ENCODE results near the gene TEX12. TPM values are rescaled to one million over a fixed set of nuclear protein-coding genes. Genes with fewer than 3 reads are reported as not detected.

Gene TEX12
- total RNA-seq = 0.22 TPM
- long read RNA-seq = 0 reads

- TF ChIP-seq CTCF (IDR thresholded peaks at IDR 0.05; ENCODE audit: borderline replicate concordance) = no peak
- H3K9me3 ChIP-seq (replicated peaks) = no peaks in the 10 kb centered on the region
- no peaks in the 10 kb centered on the region for H3K4me1 ChIP-seq
- no peak within 1 kb of the TSS for H3K4me3 ChIP-seq
- DNase-seq = no peak
- no peaks in the 10 kb centered on the region for H3K27me3 ChIP-seq (ENCODE audit: low read depth)
- no peak within 1 kb of the TSS for H3K27ac ChIP-seq (replicated peaks)
- intact Hi-C loops (cut with micrococcal nuclease) = no loop called here
- H3K36me3 ChIP-seq = no peaks in the 10 kb centered on the region
These were observed at the start of gene TEX12 for GRCh38 chr11:112167145-112167544. Gene TEX12, plus strand, starts transcription at chr11:112167372. Its CDS starts 1,897 bp downstream, at chr11:112169269.

- no peak overlapping the region for H3K4me3 ChIP-seq
- H3K9me3 ChIP-seq (replicated peaks) = no peaks in the 10 kb centered on the region
- H3K36me3 ChIP-seq = peaks cover 9% of the 10 kb centered on the region
- intact Hi-C loops (cut with micrococcal nuclease) = loop anchor here (10.0 kb wide), 1 partner anchor 57 kb away; the partner anchor contains the start of gene BCO2
- no peak for DNase-seq
- TF ChIP-seq CTCF (IDR thresholded peaks at IDR 0.05; ENCODE audit: borderline replicate concordance) = no peak
- H3K27ac ChIP-seq (replicated peaks) = no peak overlapping the region
- H3K27me3 ChIP-seq (ENCODE audit: low read depth) = no peaks in the 10 kb centered on the region
- H3K4me1 ChIP-seq = peaks cover 5% of the 10 kb centered on the region
These were observed 49.0 kb upstream of the TEX12 start for GRCh38 chr11:112118176-112118575.

DNA sequence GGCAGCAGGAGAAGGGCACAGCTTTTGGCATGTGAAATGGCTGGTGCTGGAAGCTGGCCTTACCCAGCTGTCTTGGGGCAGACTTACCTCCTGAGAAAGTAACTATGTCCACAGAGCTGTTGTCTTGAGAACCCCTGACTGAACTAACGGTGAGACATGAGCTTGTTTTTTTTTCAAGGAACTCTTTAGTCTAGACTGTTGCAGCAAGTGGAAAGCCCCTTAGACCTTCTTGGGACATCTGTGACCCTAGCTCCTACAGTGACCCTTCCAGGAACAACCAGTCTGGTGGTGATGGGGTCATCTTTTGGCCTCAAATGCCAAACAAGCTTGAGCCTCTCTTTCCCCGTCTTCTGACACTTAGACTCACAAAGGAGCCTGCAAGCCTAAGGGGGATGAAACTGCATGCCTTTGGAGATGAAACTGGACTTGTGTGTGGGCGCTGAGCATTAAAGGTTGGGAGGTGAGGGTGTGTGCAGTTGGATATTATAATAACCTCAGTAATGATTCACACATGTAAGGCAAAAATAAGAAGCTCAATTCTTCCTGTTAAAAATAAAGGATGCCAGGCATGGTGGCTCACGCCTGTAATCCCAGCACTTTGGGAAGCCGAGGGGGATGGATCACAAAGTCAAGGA is 45.1 kb upstream of the TEX12 start:
- intact Hi-C loops (cut with micrococcal nuclease) = no loop called here
- no peak for TF ChIP-seq CTCF (IDR thresholded peaks at IDR 0.05; ENCODE audit: borderline replicate concordance)
- H3K27ac ChIP-seq (replicated peaks) = no peak overlapping the region
- H3K9me3 ChIP-seq (replicated peaks) = no peaks in the 10 kb centered on the region
- DNase-seq = no peak
- no peaks in the 10 kb centered on the region for H3K4me1 ChIP-seq
- no peaks in the 10 kb centered on the region for H3K27me3 ChIP-seq (ENCODE audit: low read depth)
- no peak overlapping the region for H3K4me3 ChIP-seq
- peaks cover 9% of the 10 kb centered on the region for H3K36me3 ChIP-seq

DNA sequence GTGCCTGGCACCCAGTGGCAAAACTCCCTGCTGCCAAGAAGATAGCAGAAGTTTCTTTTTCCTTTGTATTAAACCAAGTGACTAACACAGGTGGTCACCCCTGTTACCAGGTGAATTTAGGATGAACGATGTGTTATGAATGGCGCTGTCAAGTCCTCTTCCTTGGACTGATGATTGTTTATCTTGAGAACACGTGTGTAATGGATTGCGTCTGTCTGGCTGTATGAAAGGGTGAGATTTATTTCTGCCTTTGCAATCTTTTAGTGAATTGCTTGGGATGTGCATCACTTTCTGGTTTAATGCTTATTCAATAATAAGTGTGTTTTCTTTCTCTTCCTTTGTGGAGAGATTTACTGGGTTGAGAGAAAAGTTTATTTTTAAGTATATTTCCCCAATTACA is 44.0 kb upstream of the TEX12 start:
- no peak overlapping the region for H3K4me3 ChIP-seq
- H3K36me3 ChIP-seq = peaks cover 9% of the 10 kb centered on the region
- no peak for TF ChIP-seq CTCF (IDR thresholded peaks at IDR 0.05; ENCODE audit: borderline replicate concordance)
- no peaks in the 10 kb centered on the region for H3K9me3 ChIP-seq (replicated peaks)
- H3K4me1 ChIP-seq = no peaks in the 10 kb centered on the region
- H3K27ac ChIP-seq (replicated peaks) = no peak overlapping the region
- H3K27me3 ChIP-seq (ENCODE audit: low read depth) = no peaks in the 10 kb centered on the region
- intact Hi-C loops (cut with micrococcal nuclease) = no loop called here
- DNase-seq = no peak

DNA sequence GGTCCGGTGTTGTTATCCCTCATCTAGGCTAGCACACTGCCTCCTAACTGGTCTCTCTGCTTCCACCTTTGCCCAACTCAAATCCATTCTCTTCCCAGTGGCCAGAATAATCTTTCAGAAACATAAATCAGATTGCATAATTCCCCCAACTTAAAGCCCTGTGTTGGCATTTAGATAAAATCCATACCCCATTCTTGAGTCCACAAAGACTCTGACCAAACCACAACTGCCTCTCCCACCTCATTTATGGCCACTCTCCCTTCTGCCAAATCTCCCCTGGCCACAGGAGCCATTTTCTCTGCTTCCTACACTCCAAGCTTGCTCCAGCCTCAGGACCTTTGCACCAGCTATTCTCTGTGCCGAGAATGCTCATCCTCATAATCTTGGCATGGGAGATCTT is 40.1 kb upstream of the TEX12 start:
- intact Hi-C loops (cut with micrococcal nuclease) = no loop called here
- Histone ChIP-seq H3K9me3 (replicated peaks) (no peaks in the 10 kb centered on the region), H3K4me1 (no peaks in the 10 kb centered on the region), H3K27ac (replicated peaks) (no peak overlapping the region), H3K4me3 (no peak overlapping the region), H3K36me3 (no peaks in the 10 kb centered on the region), H3K27me3 (ENCODE audit: low read depth) (no peaks in the 10 kb centered on the region)
- no peak for DNase-seq
- no peak for TF ChIP-seq CTCF (IDR thresholded peaks at IDR 0.05; ENCODE audit: borderline replicate concordance)
